BLaER1 (cell line): ENCODE measurements around the gene CTXN2.

Experiments used
- H3K27ac ChIP-seq: shearing (Covaris generic); formaldehyde crosslinking; 2 replicates; pipeline ENCODE4 v1.8.1; 2022
- H3K27me3 ChIP-seq: shearing (Covaris generic); formaldehyde crosslinking; 2 replicates; pipeline ENCODE4 v1.8.1; 2022
- H3K36me3 ChIP-seq: shearing (Covaris generic); formaldehyde crosslinking; 2 replicates; pipeline ENCODE4 v1.8.1; 2022
- H3K4me1 ChIP-seq: shearing (Covaris generic); formaldehyde crosslinking; 2 replicates; pipeline ENCODE4 v1.8.1; 2022
- H3K4me2 ChIP-seq: shearing (Covaris generic); formaldehyde crosslinking; 2 replicates; pipeline ENCODE4 v1.8.1; 2022
- H3K4me3 ChIP-seq: shearing (Covaris generic); formaldehyde crosslinking; 2 replicates; pipeline ENCODE4 v1.8.1; 2022
- H3K9ac ChIP-seq: shearing (Covaris generic); formaldehyde crosslinking; 2 replicates; pipeline ENCODE4 v1.8.1; 2022
- H3K9me3 ChIP-seq: shearing (Covaris generic); formaldehyde crosslinking; 2 replicates; pipeline ENCODE4 v1.8.1; 2022
- H4K20me1 ChIP-seq: shearing (Covaris generic); formaldehyde crosslinking; 2 replicates; pipeline ENCODE4 v1.8.1; 2022
- Cebpa-rat ChIP-seq: shearing (Covaris generic); IDR thresholded peaks from 2 replicates; pipeline ENCODE4 v1.8.1; 2022

CTXN2 gene

GRCh38 chr15:48250640-48251076 lies 59.2 kb downstream of the CTXN2 start:
- Histone ChIP-seq H3K27ac (no peak overlapping the region), H3K4me1 (no peaks in the 10 kb centered on the region), H4K20me1 (no peaks in the 10 kb centered on the region), H3K4me3 (no peak overlapping the region), H3K9me3 (no peaks in the 10 kb centered on the region), H3K27me3 (no peaks in the 10 kb centered on the region), H3K36me3 (no peaks in the 10 kb centered on the region), H3K9ac (no peak overlapping the region), H3K4me2 (no peak overlapping the region)
- TF ChIP-seq Cebpa-rat, result no peak

- Histone ChIP-seq H3K27ac (no peak overlapping the region), H3K27me3 (no peaks in the 10 kb centered on the region), H3K9ac (no peak overlapping the region), H4K20me1 (no peaks in the 10 kb centered on the region), H3K36me3 (no peaks in the 10 kb centered on the region), H3K4me1 (no peaks in the 10 kb centered on the region), H3K9me3 (no peaks in the 10 kb centered on the region), H3K4me2 (no peak overlapping the region), H3K4me3 (no peak overlapping the region)
- no peak for TF ChIP-seq Cebpa-rat
Measured at GRCh38 chr15:48253172-48253571, 61.7 kb downstream of the CTXN2 start.
